Epithelial cell of prostate (primary cell): ENCODE results near the gene SYT2.
"Not testable (repeated sequence)": the region's sequence is repeated elsewhere in the genome, so short reads cannot be mapped to it uniquely, and the experiment has no call there.

ENCODE experiments used
- DNase-seq: peaks from one replicate; pipeline ENCODE4 v3.0.0-alpha.2; 2011; ENCODE audit warnings: low read depth, low spot score
- H3K27ac ChIP-seq: fragments of 450-650 bp; 2 replicates; pipeline ENCODE4 v1.5.1; 2017; ENCODE audit warnings: mild to moderate bottlenecking

SYT2 gene

GRCh38 chr1:202710070-202711045 is at the start of gene SYT2:
Gene SYT2 (minus strand): TSS chr1:202710454. CDS start chr1:202605772, 104,682 bp downstream.
- H3K27ac ChIP-seq, result no peak within 1 kb of the TSS
- DNase-seq, result no peak

- H3K27ac ChIP-seq, result no peak overlapping the region
- no peak for DNase-seq
Measured at GRCh38 chr1:202756391-202756790, 46.1 kb upstream of the SYT2 start.

GRCh38 chr1:202754293-202754692 is 44.0 kb upstream of the SYT2 start:
- H3K27ac ChIP-seq, result no peak overlapping the region
- DNase-seq, result no peak

DNA sequence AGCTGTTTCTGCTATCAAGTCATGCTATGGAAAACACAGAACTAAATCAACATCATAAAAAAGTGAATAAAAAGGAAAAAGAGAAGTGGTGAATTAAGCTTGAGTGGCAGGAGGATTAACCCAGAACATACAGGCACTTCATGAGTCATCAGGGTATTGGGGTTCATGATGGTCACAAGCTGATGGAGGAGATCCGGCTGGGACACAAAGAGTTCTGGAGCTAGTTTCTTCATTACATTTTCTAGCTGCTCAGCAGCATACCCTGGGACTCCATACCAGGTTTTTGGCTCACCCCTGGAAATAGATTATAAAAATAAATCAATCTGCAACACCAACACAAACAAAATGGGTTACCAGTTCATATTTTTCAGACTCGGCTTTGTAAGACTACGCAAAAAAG is 42.5 kb upstream of the SYT2 start:
- no peak overlapping the region for H3K27ac ChIP-seq
- DNase-seq, result no peak

- H3K27ac ChIP-seq, result no peak overlapping the region
- no peak for DNase-seq
Measured at GRCh38 chr1:202750761-202751160, 40.5 kb upstream of the SYT2 start.

- DNase-seq, result no peak
- H3K27ac ChIP-seq, result no peak overlapping the region
Measured at GRCh38 chr1:202750024-202750423, 39.8 kb upstream of the SYT2 start.

DNA sequence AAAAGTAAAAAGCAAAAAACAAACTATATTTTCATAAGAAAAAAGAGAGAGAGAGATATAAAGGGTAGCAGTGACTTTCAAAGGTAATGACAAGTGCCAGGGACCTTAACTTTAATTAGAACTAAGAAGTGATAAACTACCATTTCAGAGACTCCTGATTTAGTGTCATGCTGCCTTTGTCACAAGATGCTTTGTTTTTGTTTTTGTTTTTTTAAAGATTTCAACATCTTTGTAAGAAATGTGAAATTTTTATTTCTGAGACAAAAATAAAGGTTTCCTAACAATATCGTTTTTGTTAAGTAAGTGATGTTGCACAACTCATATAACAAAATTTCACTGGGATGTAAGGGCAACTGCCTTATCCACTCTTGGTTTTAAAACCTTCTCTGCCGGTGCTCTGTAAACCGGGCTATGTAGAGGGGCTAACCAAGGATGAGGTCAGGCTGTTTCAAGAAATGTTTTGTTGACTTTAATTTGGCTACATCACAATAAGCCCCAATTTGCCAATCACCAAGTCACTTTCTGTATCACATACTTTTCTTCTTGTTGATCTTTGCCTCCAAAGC is 35.2 kb upstream of the SYT2 start:
- no peak for DNase-seq
- H3K27ac ChIP-seq, result no peak overlapping the region

- not testable (repeated sequence) for DNase-seq, H3K27ac ChIP-seq
Measured at GRCh38 chr1:202744770-202745169, 34.5 kb upstream of the SYT2 start.

DNA sequence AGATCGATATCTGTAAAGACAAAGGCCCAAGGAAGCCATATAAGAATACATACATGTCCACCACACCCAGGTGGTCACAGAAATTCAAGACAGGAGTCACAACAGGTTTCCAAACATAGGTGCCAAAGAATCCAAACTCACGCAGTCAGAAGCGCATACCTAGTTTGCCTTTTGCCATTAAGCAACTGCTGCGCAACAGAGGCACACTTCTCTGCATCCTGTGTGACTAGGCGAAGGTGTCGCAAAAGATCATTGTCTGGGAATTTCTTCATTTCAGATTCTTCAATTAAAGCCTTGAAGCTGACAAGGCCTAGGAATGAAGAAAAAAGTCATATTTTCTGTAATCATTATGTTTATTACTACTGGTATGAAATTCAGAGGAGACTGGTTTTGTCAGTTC is 32.2 kb upstream of the SYT2 start:
- H3K27ac ChIP-seq, result no peak overlapping the region
- no peak for DNase-seq

GRCh38 chr1:202733251-202733650 is 23.0 kb upstream of the SYT2 start:
- DNase-seq, result no peak
- no peak overlapping the region for H3K27ac ChIP-seq

- no peak for DNase-seq
- H3K27ac ChIP-seq, result no peak overlapping the region
Measured at GRCh38 chr1:202728951-202729350, 18.7 kb upstream of the SYT2 start.

DNA sequence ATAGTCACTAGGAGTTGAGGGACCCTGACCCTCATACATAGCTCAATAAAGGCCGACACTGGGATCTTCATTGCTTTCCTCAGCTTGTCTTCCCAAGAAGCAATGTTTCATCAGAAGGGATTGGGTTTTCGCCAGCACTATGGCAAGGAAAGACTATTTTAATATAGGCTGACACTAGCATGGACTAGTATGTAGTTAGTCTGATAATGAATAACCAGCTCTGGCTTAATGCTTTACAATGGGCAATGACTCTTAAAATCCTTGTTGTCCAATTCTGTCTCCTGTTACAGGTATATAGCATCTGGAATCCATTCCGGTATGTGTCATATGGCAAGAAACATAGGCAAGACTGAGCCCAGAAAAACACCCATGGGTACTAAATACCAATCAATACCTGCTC is 15.3 kb upstream of the SYT2 start:
- H3K27ac ChIP-seq, result no peak overlapping the region
- DNase-seq, result no peak

DNA sequence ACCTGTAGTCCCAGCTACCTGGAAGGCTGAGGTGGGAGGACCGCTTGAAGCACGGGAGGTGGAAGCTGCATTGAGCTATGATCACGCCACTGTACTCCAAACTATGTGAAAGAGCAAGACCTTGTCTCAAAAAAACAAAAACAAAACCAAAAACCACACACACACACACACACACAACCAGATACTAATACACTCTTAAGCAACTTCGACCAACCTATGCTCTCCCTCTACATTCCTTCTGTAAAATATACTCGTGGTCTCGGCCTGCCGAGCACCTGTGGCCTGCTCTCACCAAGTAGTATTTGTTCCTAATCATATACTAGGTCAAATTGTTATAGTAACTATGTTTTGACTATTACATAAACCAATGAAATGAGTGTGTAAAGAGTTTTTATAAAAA is 13.5 kb upstream of the SYT2 start:
- no peak overlapping the region for H3K27ac ChIP-seq
- no peak for DNase-seq

- H3K27ac ChIP-seq, DNase-seq: not testable (repeated sequence)
Measured at GRCh38 chr1:202723046-202723445, 12.8 kb upstream of the SYT2 start.

GRCh38 chr1:202716654-202717053 is 6.4 kb upstream of the SYT2 start:
- H3K27ac ChIP-seq, result no peak overlapping the region
- no peak for DNase-seq

- H3K27ac ChIP-seq, DNase-seq: not testable (repeated sequence)
Measured at GRCh38 chr1:202714202-202714601, 3.9 kb upstream of the SYT2 start.

DNA sequence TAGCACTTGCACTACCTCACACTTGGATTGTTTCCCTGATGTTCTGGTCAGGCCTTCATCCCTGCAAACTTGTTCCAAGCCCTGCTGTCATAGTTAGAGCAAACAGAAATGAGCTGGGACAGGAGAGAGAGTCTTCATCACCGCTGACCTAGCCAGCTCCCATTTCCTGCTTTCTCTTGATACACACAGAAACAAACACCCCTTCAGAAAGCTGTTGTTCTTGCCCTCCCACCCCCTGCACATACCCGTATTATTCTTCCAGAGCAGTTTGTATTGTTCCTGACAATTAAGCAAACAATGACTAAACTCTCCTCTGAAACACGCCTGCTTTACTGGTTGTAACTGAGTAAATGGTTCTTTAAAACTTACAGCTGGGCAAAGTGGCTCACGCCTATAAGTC is 2.9 kb upstream of the SYT2 start:
- peak; percentile 76 for DNase-seq

DNA sequence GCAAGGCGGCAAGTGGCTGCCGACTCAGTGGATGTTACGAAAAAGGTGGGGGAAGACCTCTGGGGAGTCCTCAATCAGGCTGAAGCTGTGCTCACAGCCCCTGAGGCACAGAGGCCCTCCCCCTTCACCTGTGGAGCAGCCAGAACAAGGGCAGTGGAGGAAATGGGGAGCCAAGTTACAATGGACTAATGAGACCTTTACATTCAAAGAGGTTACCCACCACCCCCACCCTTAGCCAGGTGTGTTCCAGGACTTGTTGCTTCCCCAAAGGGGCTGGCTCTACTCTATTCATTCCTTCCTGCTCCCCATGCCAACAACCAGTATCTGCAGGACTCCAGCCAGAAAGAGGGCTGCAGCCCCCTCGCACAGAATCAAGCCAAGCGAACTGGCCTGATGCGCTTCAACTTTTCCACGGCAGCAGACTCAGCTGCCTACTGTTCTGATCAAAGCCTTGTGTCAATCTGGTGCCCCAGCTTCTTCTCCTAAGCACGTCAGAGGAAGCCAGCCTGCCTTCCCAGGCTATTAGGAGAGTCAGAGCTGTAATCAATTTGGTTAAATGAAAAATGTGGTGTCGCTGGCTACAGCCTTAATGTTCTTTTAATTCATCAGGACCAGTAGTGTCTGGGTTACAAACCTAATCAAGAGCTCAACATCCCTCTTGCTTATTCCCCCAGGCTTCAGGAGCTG is 1.8 kb upstream of the SYT2 start:
- no peak overlapping the region for H3K27ac ChIP-seq
- no peak for DNase-seq

More for the DNA sequence above, 2.9 kb upstream of the SYT2 start:
- no peak overlapping the region for H3K27ac ChIP-seq

DNA sequence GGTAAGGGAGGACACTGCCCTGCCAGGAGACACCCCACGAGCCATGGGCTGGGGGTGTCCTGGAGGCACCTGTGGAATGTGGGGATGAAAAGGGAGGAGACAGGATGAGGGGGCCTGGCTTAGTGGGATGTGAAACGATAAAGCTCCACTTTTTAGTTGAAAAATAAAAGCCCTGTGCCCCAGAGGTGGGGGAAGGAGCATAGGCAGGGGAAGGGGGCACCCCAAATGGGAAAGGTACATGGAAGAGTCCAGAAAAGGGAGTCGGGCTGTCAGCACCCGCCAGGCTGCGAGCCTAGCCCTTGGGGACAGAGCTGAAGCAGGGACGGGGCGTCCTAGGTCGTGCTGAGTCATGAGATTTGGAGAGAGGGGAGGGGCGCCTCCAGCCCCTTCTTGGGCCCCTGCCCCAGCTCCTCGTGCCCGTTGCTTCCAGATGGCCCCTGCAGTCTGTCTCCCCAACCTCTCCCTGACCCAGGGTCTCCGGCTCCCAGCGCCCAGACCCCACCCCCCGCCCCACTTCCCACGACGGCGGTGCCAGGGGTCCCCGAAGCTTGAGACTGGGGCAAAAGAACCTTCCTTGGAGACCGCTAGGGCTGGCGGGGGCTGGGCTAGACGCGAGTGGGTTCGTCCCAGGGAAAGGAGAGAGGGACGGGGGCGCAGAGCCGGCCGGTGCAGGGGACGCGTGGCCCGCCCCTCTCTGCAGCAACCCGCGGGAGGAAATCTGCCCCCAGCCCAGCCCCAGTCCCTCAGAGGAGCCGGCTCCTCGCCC is 795 bp downstream of the SYT2 start:
- DNase-seq, result no peak

More for the DNA sequence above, 795 bp downstream of the SYT2 start:
- no peak overlapping the region for H3K27ac ChIP-seq
